ENCODE results near the gene TFPT. TPM values are rescaled to one million over a fixed set of nuclear protein-coding genes. Genes with fewer than 3 reads are reported as not detected.

Gene TFPT
- total and polyA plus RNA-seq, 2 of the 13 experiments (the other 11 are each of a cell fraction or from before 2014, with no cell fraction given) = 8.4 to 10.7 TPM

DNA sequence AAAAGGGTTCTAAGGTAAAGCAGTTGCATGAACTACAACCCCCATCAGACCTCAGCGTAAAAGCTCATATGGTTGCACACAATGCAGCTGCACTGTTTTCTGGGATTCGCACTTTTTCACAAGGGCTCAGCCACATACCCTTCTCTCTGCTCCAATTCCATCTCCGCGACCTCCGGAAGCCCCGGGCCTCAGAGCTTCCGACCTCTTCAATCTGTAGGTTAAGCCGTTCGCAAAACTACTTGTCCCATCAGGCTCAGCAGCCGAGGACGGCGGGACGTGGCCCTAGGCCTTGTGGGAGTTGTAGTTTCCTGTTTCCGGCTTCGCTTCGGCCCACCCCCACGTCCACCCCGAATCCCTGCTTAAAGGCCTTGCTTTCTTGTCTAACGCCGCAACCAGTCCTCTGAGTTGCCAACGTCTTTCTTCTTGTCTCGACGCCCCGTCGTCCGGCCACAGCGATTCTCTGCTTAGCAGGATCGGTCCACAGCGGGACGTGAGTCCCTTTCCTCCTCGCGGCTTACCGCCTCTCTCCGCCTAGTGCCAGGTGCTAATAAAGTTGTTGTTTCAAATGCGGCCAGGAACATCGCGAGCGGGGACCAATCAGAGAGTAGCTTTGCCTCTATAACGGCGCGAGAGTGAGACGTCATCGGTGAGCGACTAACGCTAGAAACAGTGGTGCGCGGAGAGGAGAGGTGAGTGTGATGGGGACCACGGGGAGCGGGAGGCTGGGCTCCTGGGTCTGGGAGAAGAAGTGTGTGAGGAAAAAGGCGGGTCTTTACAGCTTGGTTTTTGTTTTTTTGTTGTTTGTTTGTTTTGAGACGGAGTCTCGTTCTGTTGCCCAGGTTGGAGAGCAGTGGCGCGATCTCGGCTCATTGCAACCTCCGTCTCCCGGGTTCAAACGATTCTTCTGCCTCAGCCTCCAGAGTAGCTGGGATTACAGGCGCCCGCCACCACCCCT, at the start of gene TFPT, which contains the start of gene PRPF31 (continued):
- TF ChIP-seq, protein P1, sequence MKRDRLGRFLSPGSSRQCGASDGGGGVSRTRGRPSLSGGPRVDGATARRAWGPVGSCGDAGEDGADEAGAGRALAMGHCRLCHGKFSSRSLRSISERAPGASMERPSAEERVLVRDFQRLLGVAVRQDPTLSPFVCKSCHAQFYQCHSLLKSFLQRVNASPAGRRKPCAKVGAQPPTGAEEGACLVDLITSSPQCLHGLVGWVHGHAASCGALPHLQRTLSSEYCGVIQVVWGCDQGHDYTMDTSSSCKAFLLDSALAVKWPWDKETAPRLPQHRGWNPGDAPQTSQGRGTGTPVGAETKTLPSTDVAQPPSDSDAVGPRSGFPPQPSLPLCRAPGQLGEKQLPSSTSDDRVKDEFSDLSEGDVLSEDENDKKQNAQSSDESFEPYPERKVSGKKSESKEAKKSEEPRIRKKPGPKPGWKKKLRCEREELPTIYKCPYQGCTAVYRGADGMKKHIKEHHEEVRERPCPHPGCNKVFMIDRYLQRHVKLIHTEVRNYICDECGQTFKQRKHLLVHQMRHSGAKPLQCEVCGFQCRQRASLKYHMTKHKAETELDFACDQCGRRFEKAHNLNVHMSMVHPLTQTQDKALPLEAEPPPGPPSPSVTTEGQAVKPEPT (CRISPR knock-in tag; IDR thresholded peaks at IDR 0.05; ENCODE audit: low read depth) = no peak; the same call in 1 of the 2 replicates
- TF ChIP-seq SRSF1 (optimal IDR thresholded peaks at IDR 0.05; ENCODE audit: low read depth, low read length) = no peak
- TF ChIP-seq ZMYM4 (CRISPR knock-in tag; IDR thresholded peaks at IDR 0.05) = peak; percentile 70; the same call in 1 of the 2 replicates
- TF ChIP-seq RFX1 (IDR thresholded peaks at IDR 0.05) = no peak
- peak; percentile 94 for TF ChIP-seq NFYB (CRISPR knock-in tag; IDR thresholded peaks at IDR 0.05)
- TF ChIP-seq ZNF577 (CRISPR knock-in tag; IDR thresholded peaks at IDR 0.05; ENCODE audit: borderline replicate concordance, low read depth) = 0 out of 2 replicates have a peak, but pooled peaks have one; percentile 46
- peak; percentile 94 for TF ChIP-seq ZNF543 (CRISPR knock-in tag; IDR thresholded peaks at IDR 0.05)
- TF ChIP-seq, protein P2, sequence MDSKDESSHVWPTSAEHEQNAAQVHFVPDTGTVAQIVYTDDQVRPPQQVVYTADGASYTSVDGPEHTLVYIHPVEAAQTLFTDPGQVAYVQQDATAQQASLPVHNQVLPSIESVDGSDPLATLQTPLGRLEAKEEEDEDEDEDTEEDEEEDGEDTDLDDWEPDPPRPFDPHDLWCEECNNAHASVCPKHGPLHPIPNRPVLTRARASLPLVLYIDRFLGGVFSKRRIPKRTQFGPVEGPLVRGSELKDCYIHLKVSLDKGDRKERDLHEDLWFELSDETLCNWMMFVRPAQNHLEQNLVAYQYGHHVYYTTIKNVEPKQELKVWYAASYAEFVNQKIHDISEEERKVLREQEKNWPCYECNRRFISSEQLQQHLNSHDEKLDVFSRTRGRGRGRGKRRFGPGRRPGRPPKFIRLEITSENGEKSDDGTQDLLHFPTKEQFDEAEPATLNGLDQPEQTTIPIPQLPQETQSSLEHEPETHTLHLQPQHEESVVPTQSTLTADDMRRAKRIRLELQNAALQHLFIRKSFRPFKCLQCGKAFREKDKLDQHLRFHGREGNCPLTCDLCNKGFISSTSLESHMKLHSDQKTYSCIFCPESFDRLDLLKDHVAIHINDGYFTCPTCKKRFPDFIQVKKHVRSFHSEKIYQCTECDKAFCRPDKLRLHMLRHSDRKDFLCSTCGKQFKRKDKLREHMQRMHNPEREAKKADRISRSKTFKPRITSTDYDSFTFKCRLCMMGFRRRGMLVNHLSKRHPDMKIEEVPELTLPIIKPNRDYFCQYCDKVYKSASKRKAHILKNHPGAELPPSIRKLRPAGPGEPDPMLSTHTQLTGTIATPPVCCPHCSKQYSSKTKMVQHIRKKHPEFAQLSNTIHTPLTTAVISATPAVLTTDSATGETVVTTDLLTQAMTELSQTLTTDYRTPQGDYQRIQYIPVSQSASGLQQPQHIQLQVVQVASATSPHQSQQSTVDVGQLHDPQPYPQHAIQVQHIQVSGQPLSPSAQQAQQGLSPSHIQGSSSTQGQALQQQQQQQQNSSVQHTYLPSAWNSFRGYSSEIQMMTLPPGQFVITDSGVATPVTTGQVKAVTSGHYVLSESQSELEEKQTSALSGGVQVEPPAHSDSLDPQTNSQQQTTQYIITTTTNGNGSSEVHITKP (CRISPR knock-in tag; IDR thresholded peaks at IDR 0.05; ENCODE audit: low read depth) = peak; percentile 18; the same call in 1 of the 2 replicates
- no peak; the same call in 1 of the 2 replicates for TF ChIP-seq DNMT3B (CRISPR knock-in tag; conservative IDR thresholded peaks at IDR 0.05)
- TF ChIP-seq KLF16 (CRISPR knock-in tag; IDR thresholded peaks at IDR 0.05) = peak in 1 of 2 experiments; percentile 98; a peak in 2 of 4 replicates
- peak; percentile 89; the same call in 1 of the 2 replicates for TF ChIP-seq NRL (CRISPR knock-in tag; IDR thresholded peaks at IDR 0.05; ENCODE audit: borderline replicate concordance)
- no peak for TF ChIP-seq SMAD9 (CRISPR knock-in tag; IDR thresholded peaks at IDR 0.05)
- TF ChIP-seq HMG20A (CRISPR knock-in tag; IDR thresholded peaks at IDR 0.05; ENCODE audit: borderline replicate concordance) = no peak
- TF ChIP-seq SUZ12 (IDR thresholded peaks at IDR 0.05; ENCODE audit: low read depth, low read length) = peak; percentile 94
- TF ChIP-seq SRSF4 (IDR thresholded peaks at IDR 0.05; ENCODE audit: low read depth, low read length, poor library complexity, severe bottlenecking) = no peak
- no peak for TF ChIP-seq ZNF138 (CRISPR knock-in tag; IDR thresholded peaks at IDR 0.05; ENCODE audit: low read depth)
- TF ChIP-seq, protein P3, sequence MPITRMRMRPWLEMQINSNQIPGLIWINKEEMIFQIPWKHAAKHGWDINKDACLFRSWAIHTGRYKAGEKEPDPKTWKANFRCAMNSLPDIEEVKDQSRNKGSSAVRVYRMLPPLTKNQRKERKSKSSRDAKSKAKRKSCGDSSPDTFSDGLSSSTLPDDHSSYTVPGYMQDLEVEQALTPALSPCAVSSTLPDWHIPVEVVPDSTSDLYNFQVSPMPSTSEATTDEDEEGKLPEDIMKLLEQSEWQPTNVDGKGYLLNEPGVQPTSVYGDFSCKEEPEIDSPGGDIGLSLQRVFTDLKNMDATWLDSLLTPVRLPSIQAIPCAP (CRISPR knock-in tag; IDR thresholded peaks at IDR 0.05; ENCODE audit: low read depth) = 0 out of 2 replicates have a peak, but pooled peaks have one; percentile 71
- TF ChIP-seq, protein P4, sequence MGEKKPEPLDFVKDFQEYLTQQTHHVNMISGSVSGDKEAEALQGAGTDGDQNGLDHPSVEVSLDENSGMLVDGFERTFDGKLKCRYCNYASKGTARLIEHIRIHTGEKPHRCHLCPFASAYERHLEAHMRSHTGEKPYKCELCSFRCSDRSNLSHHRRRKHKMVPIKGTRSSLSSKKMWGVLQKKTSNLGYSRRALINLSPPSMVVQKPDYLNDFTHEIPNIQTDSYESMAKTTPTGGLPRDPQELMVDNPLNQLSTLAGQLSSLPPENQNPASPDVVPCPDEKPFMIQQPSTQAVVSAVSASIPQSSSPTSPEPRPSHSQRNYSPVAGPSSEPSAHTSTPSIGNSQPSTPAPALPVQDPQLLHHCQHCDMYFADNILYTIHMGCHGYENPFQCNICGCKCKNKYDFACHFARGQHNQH (CRISPR knock-in tag; IDR thresholded peaks at IDR 0.05) = peak; percentile 54; the same call in 1 of the 2 replicates
- no peak for TF ChIP-seq TSC22D2 (CRISPR knock-in tag; IDR thresholded peaks at IDR 0.05; ENCODE audit: borderline replicate concordance)
- peak; percentile 86; the same call in 1 of the 2 replicates for TF ChIP-seq TARDBP (CRISPR knock-in tag; IDR thresholded peaks at IDR 0.05)
